Measurements from ENCODE around the gene LRFN5.
"Not testable (repeated sequence)": the region's sequence is repeated elsewhere in the genome, so short reads cannot be mapped to it uniquely, and the experiment has no call there.

The LRFN5 gene

DNA sequence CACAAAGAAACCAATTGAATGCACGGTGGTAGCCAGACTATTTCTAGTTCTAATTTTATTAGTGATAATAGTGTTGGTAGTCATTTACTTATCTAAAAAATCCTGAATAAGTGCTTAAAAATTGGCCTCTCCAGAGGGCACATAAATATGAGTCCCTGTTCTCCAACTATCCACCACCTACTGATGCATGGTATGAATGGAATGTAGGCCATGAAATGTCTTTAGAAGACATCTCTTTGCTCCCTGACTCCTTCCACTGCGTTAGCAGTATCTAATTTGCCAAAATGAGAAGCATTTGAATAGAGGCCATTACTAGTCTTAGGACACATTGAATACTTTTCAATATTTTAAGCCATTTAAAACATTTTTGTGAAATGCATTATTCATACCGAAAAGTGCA is 261.7 kb downstream of the LRFN5 start:
- DNase-seq = no peak
- intact Hi-C loops (cut with DNase I) = no loop called here

DNA sequence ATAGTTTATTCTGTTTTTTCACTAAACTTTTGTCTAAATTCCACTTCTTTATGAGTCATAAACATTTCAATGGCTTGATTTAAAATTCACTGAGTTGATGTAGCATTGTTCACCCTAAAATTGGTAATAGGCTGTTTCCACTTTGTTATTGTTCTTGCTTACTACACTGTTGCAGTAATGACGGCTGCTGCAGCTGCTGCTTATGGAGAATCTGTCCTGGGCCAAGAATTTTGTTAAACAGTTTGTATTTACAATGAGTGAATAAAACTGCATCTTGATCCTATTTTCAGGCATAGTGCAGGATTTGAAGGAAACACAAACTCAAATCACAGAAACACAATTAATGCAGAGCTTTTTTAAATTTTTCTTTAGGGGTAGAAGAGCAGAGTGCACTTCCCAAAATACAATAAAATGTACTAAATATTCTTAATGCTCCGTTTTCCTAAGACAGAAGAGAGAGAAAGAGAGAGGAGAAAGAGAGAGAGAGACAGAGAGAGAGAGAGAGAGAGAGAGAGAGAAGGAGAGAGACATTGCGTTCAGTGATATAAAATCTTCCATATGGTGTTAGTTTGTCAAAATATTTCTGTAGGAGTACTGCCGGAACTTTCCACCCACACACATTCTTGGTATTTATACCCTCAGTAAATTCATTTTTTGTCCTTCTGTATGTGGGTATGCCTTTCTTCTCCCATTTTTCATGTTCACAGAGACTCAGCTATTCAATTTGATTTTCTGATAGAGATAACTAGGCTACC is 266.4 kb downstream of the LRFN5 start:
- no peak for DNase-seq
- intact Hi-C loops (cut with DNase I) = no loop called here

DNA sequence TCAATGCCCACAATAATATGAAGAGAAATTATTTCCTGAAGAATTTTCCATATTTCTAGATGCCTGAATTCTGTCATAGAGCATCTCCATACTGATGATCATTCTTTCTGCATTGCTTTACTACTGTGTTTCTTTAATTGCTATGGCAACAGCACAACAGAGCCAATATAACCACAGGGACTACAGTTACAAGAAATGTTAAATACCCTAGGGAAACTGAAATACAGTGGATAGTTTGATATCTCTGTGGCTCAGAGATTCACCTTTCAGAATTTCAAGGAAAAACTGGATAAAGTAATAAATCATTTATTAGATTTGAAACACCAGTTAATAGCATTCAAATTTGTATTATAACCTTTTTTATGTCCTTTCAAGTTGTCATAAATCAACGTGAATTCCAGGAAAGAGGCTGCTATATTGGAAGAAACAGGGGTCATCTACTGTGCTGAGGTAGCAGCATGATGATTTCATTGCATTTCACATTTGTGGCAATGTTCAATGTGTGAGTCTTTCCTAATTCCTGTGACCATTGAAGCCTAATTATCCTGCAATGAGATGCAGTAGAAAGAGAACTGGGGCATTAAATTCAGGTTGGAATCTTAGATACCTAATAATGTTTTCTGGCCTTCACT is 267.1 kb downstream of the LRFN5 start:
- DNase-seq = no peak
- intact Hi-C loops (cut with DNase I) = no loop called here

DNA sequence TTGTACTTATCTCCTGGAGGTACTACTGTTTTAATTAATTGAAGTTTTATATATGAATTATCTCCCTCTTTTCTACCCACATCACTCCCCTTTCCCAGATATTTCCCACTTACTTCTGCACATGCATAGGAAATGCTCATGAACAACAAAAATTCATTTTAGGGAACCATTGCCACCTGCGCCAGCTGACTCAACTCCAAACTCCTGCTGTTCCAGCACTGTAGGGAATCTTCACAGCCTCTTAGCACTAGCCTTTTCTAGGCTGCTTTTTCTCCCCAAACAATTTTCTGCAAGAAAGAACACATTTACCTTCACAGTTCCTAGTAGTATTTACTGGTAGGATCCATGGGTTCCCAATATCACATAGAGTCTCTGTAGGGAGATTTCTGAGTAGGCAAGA is 268.4 kb downstream of the LRFN5 start:
- intact Hi-C loops (cut with DNase I) = no loop called here
- no peak for DNase-seq

DNA sequence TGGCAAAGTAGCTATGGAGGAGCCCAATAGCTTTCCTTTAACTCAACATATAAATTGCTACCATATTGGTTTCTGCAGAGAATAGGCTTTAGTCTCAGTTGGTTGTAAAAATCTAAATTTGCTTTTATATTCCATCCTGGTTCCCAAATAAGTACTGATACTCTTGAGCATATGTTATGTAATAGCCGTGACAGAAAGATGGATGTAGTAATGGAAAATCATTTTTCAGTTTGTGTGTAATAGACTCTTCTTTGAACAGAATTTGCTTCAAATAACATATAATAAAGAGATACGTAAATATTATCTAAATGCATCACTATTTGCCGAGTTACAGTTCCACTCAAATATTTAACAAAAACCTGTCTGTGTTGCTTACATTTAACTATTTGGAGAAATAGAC is 271.6 kb downstream of the LRFN5 start:
- intact Hi-C loops (cut with DNase I) = no loop called here
- DNase-seq = no peak

DNA sequence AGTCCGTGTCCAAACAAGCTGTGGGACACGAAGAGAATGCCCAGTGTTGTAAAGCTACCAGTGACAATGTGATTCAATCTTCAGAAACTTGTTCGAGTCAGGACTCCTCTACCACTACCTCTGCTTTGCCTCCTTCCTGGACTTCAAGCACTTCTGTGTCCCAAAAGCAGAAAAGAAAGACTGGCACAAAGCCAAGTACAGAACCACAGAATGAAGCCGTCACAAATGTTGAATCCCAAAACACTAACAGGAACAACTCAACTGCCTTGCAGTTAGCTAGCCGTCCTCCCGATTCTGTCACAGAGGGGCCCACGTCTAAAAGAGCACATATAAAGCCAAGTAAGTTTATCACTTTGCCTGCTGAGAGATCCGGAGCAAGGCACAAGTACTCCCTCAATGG is 284.9 kb downstream of the LRFN5 start:
- no peak for DNase-seq
- intact Hi-C loops (cut with DNase I) = no loop called here

DNA sequence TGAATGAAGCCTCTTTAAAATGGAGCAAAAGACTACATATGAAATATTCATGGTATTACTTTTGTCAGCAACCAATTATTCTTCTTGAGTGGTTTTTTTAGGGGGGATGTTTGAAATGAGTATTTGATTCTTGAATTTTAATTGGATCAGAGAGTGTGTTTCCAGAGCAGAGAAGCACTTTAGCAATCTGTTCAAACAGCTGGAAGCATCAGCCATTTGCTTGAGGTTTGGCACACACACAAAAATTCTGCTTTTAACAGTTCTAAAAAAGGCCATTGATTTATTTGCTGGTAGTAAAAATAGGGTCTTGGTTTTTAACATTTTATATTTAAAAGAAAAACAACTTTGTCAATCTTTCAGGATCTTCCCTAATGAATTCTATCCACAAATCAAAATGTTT is 292.7 kb downstream of the LRFN5 start:
- intact Hi-C loops (cut with DNase I) = no loop called here
- no peak for DNase-seq

DNA sequence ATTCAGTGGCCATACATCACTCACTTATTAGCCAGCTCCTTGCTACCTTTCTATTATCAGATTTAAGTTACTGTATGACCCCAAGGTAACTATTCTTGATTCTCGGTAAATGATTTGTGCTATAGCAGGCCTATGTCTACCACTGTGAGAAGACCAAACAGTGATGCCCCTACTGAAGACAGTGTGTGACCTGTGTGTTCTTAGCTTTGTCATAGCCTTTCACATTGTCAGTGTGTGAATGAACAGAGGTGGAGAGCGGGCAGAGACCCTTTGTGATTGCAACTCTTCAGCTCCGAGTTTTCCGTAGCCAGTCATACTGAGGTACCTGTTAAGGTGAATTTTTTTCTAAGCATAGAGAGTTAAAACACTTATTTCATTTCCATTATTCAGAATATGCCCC is 294.0 kb downstream of the LRFN5 start:
- no peak for DNase-seq
- intact Hi-C loops (cut with DNase I) = no loop called here

DNA sequence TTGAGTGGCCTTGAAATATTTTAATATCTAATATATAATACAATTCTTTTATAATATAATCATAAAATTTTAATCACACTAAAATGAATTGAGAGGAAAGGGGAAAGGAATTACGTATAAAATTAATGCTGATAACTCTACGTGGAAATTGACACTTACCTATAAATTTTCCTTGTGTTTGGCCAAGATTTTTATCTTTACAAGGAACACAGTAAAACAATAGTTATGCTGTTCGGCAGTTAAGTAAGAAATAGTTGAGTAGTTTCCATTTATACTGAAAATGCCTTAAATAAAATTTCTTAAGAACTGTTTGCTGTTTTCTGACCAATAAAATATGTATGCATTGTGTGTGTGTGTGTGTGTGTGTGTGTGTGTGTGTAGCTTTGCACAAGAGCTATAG is 294.4 kb downstream of the LRFN5 start:
- intact Hi-C loops (cut with DNase I) = no loop called here
- no peak for DNase-seq

DNA sequence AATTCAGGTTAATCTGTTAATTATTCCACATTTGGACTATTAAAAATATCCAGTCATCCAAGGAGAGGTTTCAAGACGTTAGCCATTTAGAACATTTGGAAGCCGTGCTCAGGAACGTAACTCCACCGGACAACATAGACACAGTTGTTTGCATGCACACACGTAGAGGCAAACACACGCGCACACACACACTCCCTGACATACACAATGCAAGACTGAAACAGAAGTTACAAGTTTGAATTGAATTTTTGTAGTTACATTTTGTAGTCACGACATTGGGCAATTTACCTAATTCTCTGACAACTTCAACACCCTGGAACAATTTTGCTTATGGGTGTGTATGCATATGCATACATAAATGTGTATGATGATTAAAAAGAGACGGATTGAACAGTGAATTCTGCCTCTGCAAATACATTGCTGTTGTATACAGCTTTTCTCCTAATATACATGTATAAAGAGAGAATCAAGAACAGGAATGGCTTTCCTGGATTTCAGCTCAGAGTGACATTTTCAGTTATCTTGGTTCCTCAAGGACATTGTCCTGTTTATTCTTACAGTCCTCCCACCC is 298.8 kb downstream of the LRFN5 start:
- intact Hi-C loops (cut with DNase I) = no loop called here
- no peak for DNase-seq

DNA sequence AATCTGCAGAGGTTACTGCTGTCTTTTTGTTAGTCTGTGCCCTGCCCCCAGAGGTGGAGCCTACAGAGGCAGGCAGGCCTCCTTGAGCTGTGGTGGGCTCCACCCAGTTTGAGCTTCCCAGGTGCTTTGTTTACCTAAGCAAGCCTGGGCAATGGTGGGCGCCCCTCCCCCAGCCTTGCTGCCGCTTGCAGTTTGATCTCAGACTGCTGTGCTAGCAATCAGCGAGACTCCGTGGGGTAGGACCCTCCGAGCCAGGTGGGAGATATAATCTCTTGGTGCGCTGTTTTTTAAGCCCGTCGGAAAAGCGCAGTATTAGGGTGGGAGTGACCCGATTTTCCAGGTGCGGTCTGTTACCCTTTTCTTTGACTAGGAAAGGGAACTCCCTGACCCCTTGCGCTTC is 304.5 kb downstream of the LRFN5 start:
- DNase-seq; intact Hi-C loops (cut with DNase I): not testable (repeated sequence)

DNA sequence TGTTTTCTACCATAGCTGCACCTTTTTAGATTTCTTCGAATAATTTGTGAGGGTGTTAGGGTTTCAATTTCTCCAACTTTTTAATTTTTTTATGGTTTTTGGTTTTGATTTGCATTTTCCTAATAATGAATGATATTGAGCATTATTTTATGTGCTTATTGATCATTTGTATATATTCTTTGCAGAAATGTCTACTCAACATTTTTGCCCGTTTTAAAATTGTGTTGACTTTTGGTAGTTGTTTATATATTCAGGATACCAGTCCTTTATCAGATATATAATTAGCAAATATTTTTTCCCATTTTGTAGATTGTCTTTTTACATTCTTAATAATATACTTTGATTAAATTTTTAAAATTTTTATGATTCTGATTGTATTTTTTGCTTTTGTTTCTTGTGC is 306.7 kb downstream of the LRFN5 start:
- intact Hi-C loops (cut with DNase I) = no loop called here
- DNase-seq = no peak

DNA sequence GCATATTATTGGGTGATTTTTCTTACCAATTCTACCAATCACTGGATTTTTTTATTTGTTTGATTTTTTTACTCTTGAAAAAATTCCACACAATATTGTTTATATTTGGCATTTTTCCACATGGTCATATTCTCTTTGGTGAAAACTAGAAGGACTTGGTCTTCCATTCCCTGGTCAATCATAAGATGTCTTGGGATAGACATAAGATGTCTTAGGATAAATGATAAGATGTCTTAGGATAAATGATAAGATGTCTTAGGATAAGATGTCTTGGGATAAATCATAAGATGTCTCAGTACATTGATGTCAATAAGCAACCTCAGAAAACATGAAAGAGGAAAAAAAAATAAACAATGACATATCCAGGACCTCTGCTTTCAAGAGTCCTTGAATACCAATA is 309.1 kb downstream of the LRFN5 start:
- no peak for DNase-seq
- intact Hi-C loops (cut with DNase I) = no loop called here

DNA sequence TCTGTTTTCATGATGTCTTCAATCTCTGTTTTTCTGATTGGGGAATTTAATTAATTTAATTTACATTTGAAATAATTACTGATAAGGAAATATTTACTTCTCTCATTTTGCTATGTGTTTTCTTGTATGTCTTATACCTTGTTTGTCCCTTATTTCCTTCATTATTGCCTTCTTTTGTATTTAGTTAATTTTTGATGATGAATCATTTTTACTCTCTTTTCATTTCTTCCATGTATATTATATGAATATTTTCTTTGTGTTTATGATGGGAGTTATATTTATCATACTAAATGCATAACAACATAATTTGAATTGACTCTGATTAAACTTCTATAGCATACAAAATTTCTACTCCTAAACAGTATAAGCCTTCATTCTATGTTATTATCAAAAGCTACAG is 309.6 kb downstream of the LRFN5 start:
- intact Hi-C loops (cut with DNase I) = no loop called here
- no peak for DNase-seq

DNA sequence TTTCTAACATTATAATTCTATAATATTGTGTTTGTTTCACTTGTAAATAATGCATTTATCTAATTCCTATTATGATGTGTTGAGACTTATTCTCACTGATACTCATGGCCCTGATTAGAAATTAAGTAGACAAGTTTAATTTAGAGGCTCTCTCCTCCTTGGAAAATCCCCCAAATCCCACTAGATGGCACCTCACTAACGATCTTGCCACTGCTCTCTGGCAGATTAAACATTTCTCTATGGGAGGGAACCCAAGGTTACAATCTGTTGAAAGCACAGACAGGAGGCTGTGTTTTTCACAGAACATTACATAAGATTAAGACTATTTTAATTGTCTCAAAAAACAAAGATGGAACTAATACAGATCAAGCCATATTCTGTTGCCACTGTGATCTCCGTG is 318.7 kb downstream of the LRFN5 start:
- DNase-seq = peak in 14 of 42 donors; percentile 2 to 31 (median 14)
- intact Hi-C loops (cut with DNase I) = no loop called here

DNA sequence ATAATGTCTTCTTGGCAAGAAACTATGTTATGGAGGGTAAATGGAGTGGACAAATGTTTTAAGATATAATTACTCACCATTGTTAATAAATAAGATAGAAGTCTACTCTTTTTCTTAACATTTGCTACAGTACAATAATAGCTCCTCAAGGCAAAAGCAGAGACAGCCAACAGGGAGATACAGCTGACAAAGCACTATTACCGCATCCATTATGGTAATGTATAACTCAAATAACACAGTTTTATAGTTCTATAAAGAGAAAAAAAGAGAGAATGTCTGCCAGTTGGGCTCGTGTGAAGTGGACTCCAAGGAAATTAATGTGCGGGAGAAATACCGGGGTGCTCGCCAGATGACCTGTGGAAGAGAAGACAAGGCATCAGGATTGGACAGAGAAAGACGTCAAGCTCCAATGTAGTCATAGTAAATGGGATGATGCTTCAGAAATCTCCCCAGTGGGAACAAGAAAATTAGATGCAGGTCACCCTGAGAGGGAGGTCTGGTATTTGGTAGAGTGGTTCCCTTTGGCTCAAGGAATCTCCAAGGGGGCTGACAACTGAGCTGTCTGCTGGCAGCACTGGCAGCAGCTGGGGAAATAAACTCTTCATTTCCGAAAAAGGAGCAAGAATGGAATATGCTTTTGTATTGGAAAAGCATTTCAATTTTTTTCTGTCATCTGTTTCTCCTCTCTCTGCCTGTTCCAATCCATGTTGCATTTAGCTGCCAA is 343.9 kb downstream of the LRFN5 start:
- no peak for DNase-seq
- intact Hi-C loops (cut with DNase I) = no loop called here
